ENCODE data around the gene PDE8A. TPM values are rescaled to one million over a fixed set of nuclear protein-coding genes. Genes with fewer than 3 reads are reported as not detected.

PDE8A gene
- total and polyA plus RNA-seq, 11 donors = 9.4 to 21.5 (median 15.9) TPM

- peaks cover 5 to 81% (median 56%) of the 10 kb centered on the region in 12 donors for H3K4me1 ChIP-seq
- WGBS, 4 donors = 68 to 84% (median 74%) methylated on average over 2 of the region's 2 CpGs
- intact Hi-C loops (cut with DNase I) = loop anchor here in 1 of 10 donors (5.0 kb wide), 1 partner anchor 55 kb away; no protein-coding TSS in a partner anchor
Measured at GRCh38 chr15:85031944-85032558, 50.4 kb downstream of the PDE8A start.

GRCh38 chr15:85033148-85033547 is 51.5 kb downstream of the PDE8A start:
- ATAC-seq = peak in 3 of 4 donors; percentile 36 to 76 (median 41)
- H3K4me1 ChIP-seq = peaks cover 4 to 81% (median 50%) of the 10 kb centered on the region in 12 donors

More at GRCh38 chr15:85031944-85032558, 50.4 kb downstream of the PDE8A start:
- H3K9me3 ChIP-seq = no peaks in the 10 kb centered on the region
- H3K4me3 ChIP-seq = no peak overlapping the region
- H3K27me3 ChIP-seq = no peaks in the 10 kb centered on the region
- no peaks in the 10 kb centered on the region for H3K36me3 ChIP-seq
- peak overlapping the region in 6 of 12 donors; percentile 4 to 31 (median 9) for H3K27ac ChIP-seq
- ATAC-seq (no peak), DNase-seq (no peak)
- no peak for TF ChIP-seq CTCF (IDR thresholded peaks at IDR 0.05)
- no peak for TF ChIP-seq POLR2A (IDR thresholded peaks at IDR 0.05)

GRCh38 chr15:85034276-85034675 is 52.6 kb downstream of the PDE8A start:
- H3K36me3 ChIP-seq = no peaks in the 10 kb centered on the region
- no peak for ATAC-seq
- 95 to 96% (median 95%) methylated on average over 5 of the region's 5 CpGs for WGBS, 4 donors
- no peak for TF ChIP-seq POLR2A (IDR thresholded peaks at IDR 0.05)
- TF ChIP-seq CTCF (IDR thresholded peaks at IDR 0.05) = no peak
- H3K27me3 ChIP-seq = no peaks in the 10 kb centered on the region
- H3K4me1 ChIP-seq = peaks cover 4 to 80% (median 44%) of the 10 kb centered on the region in 12 donors
- no peak overlapping the region for H3K4me3 ChIP-seq
- no peak overlapping the region for H3K27ac ChIP-seq
- intact Hi-C loops (cut with DNase I) = loop anchor here in 1 of 10 donors (5.0 kb wide), 1 partner anchor 57 kb away; no protein-coding TSS in a partner anchor
- no peak for DNase-seq
- H3K9me3 ChIP-seq = no peaks in the 10 kb centered on the region

More at GRCh38 chr15:85033148-85033547, 51.5 kb downstream of the PDE8A start:
- no peaks in the 10 kb centered on the region for H3K36me3 ChIP-seq
- no peak for TF ChIP-seq POLR2A (IDR thresholded peaks at IDR 0.05)
- TF ChIP-seq CTCF (IDR thresholded peaks at IDR 0.05) = no peak
- no peak overlapping the region for H3K4me3 ChIP-seq
- H3K27me3 ChIP-seq = no peaks in the 10 kb centered on the region
- WGBS, 4 donors = 22 to 48% (median 29%) methylated on average over 1 of the region's 1 CpG
- intact Hi-C loops (cut with DNase I) = loop anchor here in 1 of 10 donors (5.0 kb wide), 1 partner anchor 56 kb away; no protein-coding TSS in a partner anchor
- H3K9me3 ChIP-seq = no peaks in the 10 kb centered on the region
- H3K27ac ChIP-seq = peak overlapping the region in 4 of 12 donors; percentile 3 to 37 (median 14)
- no peak for DNase-seq

GRCh38 chr15:85035980-85036379 is 54.3 kb downstream of the PDE8A start:
- H3K27ac ChIP-seq = peak overlapping the region in 1 of 12 donors; percentile 3
- no peak for DNase-seq
- H3K27me3 ChIP-seq = no peaks in the 10 kb centered on the region
- intact Hi-C loops (cut with DNase I) = loop anchor here in 1 of 10 donors (2.0 kb wide), 1 partner anchor 53 kb away; no protein-coding TSS in a partner anchor
- H3K9me3 ChIP-seq = no peaks in the 10 kb centered on the region
- H3K36me3 ChIP-seq = no peaks in the 10 kb centered on the region
- H3K4me3 ChIP-seq = no peak overlapping the region
- H3K4me1 ChIP-seq = peaks cover 0 to 63% (median 31%) of the 10 kb centered on the region in 12 donors
- no peak for ATAC-seq
- TF ChIP-seq POLR2A (IDR thresholded peaks at IDR 0.05) (no peak), CTCF (IDR thresholded peaks at IDR 0.05) (no peak)
